A549 (cell line): ENCODE data around the gene POLR3A. TPM values are rescaled to one million over a fixed set of nuclear protein-coding genes. Genes with fewer than 3 reads are reported as not detected.
A peak's percentile ranks its signal among the peaks of the same experiment; 100 is the strongest.
"Not testable (repeated sequence)": the region's sequence is repeated elsewhere in the genome, so short reads cannot be mapped to it uniquely, and the experiment has no call there.

Source experiments
- ATAC-seq, 2 experiments: fragments of 200-7000 bp in 1 of 2; fragments of >200 bp in 1 of 2; cut with Nextera tagmentation in 1 of 2; cut with Tn5 transposase in 1 of 2; 3 replicates each; pipeline versions ENCODE4 v1.8.0 to v1.9.1; 2018 to 2020; ENCODE audit warnings: mild to moderate bottlenecking in 1 of 2, moderate library complexity in 1 of 2
- CTCF ChIA-PET: fragments of 300-600 bp; sonication (Branson Sonifier 250); formaldehyde crosslinking; extraction: SDS; loops from one replicate; lab custom pipeline; 2021; ENCODE audit warnings: antibody characterized with exemption, inconsistent platforms; lab: Yijun Ruan, JAX
- POLR2A ChIA-PET: fragments of 350-600 bp; formaldehyde crosslinking; extraction: SDS; loops from one replicate; lab custom pipeline; 2021; ENCODE audit warnings: antibody characterized with exemption, inconsistent platforms; lab: Yijun Ruan, JAX
- DNase-seq, 2 experiments: peaks; one replicate each; pipeline versions ENCODE4 v3.0.0 to v3.0.0-alpha.2; 2011 to 2016; ENCODE audit warnings: low read depth in 1 of 2, low spot score in 1 of 2
- FAIRE-seq: peaks from 2 replicates; lab custom pipeline; 2011; peaks lifted over from hg19 to GRCh38; lab: Jason Lieb, UNC
- H3K27ac ChIP-seq, 2 experiments: fragments of >200 bp; sonication (Bioruptor Twin); formaldehyde crosslinking; 3 replicates each; pipeline ENCODE4 v1.5.1; 2016 to 2017
- H3K4me1 ChIP-seq: fragments of >200 bp; sonication (Bioruptor Twin); formaldehyde crosslinking; 3 replicates; pipeline ENCODE4 v1.6.1; 2016
- H3K4me2 ChIP-seq: fragments of >200 bp; sonication (Bioruptor Twin); formaldehyde crosslinking; 3 replicates; pipeline ENCODE4 v1.6.1; 2016
- H3K4me3 ChIP-seq: fragments of >200 bp; sonication (Bioruptor Twin); formaldehyde crosslinking; 3 replicates; pipeline ENCODE4 v1.5.1; 2016
- H3K9me3 ChIP-seq: fragments of >200 bp; sonication (Bioruptor Twin); formaldehyde crosslinking; 3 replicates; pipeline ENCODE4 v1.6.1; 2016
- BHLHE40 ChIP-seq: IDR thresholded peaks from 2 replicates; pipeline ENCODE4 v1.6.1; 2012; ENCODE audit warnings: low read depth, low read length, inconsistent platforms
- CBX8 ChIP-seq: fragments of 200-600 bp; sonication (generic); IDR thresholded peaks from 2 replicates; pipeline ENCODE4 v1.6.1; 2016
- CHD4 ChIP-seq: fragments of 200-600 bp; sonication (generic); IDR thresholded peaks from 2 replicates; pipeline ENCODE4 v1.6.1; 2016; ENCODE audit warnings: antibody characterized with exemption, mild to moderate bottlenecking, borderline replicate concordance
- EHF ChIP-seq: fragments of 250-450 bp; sonication (Bioruptor Pico); IDR thresholded peaks from 2 replicates; pipeline ENCODE4 v1.5.0; 2020; ENCODE audit warnings: mild to moderate bottlenecking
- EHMT2 ChIP-seq: fragments of 200-600 bp; sonication (generic); IDR thresholded peaks from 2 replicates; pipeline ENCODE4 v1.6.1; 2016; ENCODE audit warnings: antibody characterized with exemption, low read depth, mild to moderate bottlenecking, moderate library complexity
- ESRRA ChIP-seq: fragments of 150-350 bp; IDR thresholded peaks from 2 replicates; pipeline ENCODE4 v1.6.1; 2014; ENCODE audit warnings: mild to moderate bottlenecking, low read length, borderline replicate concordance
- FOSB ChIP-seq: fragments of 250-450 bp; sonication (Bioruptor Pico); IDR thresholded peaks from 2 replicates; pipeline ENCODE4 v1.5.0; 2020; ENCODE audit warnings: mild to moderate bottlenecking, moderate library complexity
- HOXA7 ChIP-seq: fragments of 250-450 bp; sonication (Bioruptor Pico); IDR thresholded peaks from 2 replicates; pipeline ENCODE4 v1.5.0; 2020; ENCODE audit warnings: mild to moderate bottlenecking, moderate library complexity
- HOXB13 ChIP-seq: fragments of 250-450 bp; sonication (Bioruptor Pico); IDR thresholded peaks from 2 replicates; pipeline ENCODE4 v1.5.0; 2020; ENCODE audit warnings: low read depth, mild to moderate bottlenecking, moderate library complexity
- JUN ChIP-seq, 2 experiments: fragments of >200 bp; sonication (Bioruptor Twin); formaldehyde crosslinking; IDR thresholded peaks; 2 replicates in 1 of 2; 3 replicates in 1 of 2; pipeline ENCODE4 v1.6.1; 2016 to 2017
- MAFK ChIP-seq: fragments of 450-650 bp; IDR thresholded peaks from 2 replicates; pipeline ENCODE4 v1.6.1; 2014; ENCODE audit not compliant: partially characterized antibody
- MYC ChIP-seq: IDR thresholded peaks from 2 replicates; pipeline ENCODE4 v1.6.1; 2012; ENCODE audit warnings: mild to moderate bottlenecking, inconsistent platforms, low read length, improper control_type of control experiment, borderline replicate concordance
- NFE2L2 ChIP-seq: fragments of 150-350 bp; conservative IDR thresholded peaks from 2 replicates; pipeline ENCODE4 v1.6.1; 2014; ENCODE audit warnings: low read length
- NR3C1 ChIP-seq: fragments of >200 bp; sonication (Bioruptor Twin); formaldehyde crosslinking; IDR thresholded peaks from 3 replicates; pipeline ENCODE4 v1.6.1; 2017
- RCOR1 ChIP-seq: fragments of 150-350 bp; IDR thresholded peaks from 2 replicates; pipeline ENCODE4 v1.6.1; 2014; ENCODE audit warnings: antibody characterized with exemption, low read length, low read depth
- RFX5 ChIP-seq: fragments of 450-650 bp; IDR thresholded peaks from 2 replicates; pipeline ENCODE4 v1.7.1; 2014; ENCODE audit warnings: antibody characterized with exemption, mild to moderate bottlenecking, moderate library complexity
- SREBF2 ChIP-seq: fragments of 450-650 bp; IDR thresholded peaks from 2 replicates; pipeline ENCODE4 v1.6.1; 2014; ENCODE audit warnings: mild to moderate bottlenecking, moderate library complexity
- TFCP2L1 ChIP-seq: fragments of 250-450 bp; sonication (Bioruptor Pico); IDR thresholded peaks from 2 replicates; pipeline ENCODE4 v1.5.0; 2021; ENCODE audit warnings: mild to moderate bottlenecking
- ZNF302 ChIP-seq: fragments of 250-450 bp; sonication (Bioruptor Pico); IDR thresholded peaks from 2 replicates; pipeline ENCODE4 v1.9.0; 2021; ENCODE audit warnings: inconsistent platforms, mild to moderate bottlenecking, moderate library complexity
- ZSCAN20 ChIP-seq: fragments of 250-450 bp; sonication (Bioruptor Pico); IDR thresholded peaks from 2 replicates; pipeline ENCODE4 v1.8.0; 2022; ENCODE audit warnings: mild to moderate bottlenecking, moderate library complexity
- WGBS: methylation state at CpG from one replicate; pipeline ENCODE4 v1.1.6; 2017; ENCODE audit errors: missing lambda C conversion rate; 5-methylcytosine and 5-hydroxymethylcytosine counted together
- polyA plus RNA-seq, 4 experiments: library from polyadenylated mRNA; depleted of rRNA in 3 of 4; stranded (reverse); fragments of >200 nt; fragmentation: RNase III in 1 of 4; extraction: RNeasy Plus Mini Kit Qiagen cat#74134 plus additional on column Dnase treatment in 1 of 4; gene quantifications; 2 replicates in 3 of 4; 3 replicates in 1 of 4; pipeline ENCODE4 v1.2.3, GENCODE V29; 2011 to 2017
- TF ChIP-seq, protein P1 (sequence below): fragments of 250-450 bp; sonication (Bioruptor Pico); IDR thresholded peaks from 2 replicates; pipeline ENCODE4 v1.5.0; 2020; ENCODE audit warnings: low read depth, mild to moderate bottlenecking, moderate library complexity
- TF ChIP-seq, protein P2 (sequence below): IDR thresholded peaks from 2 replicates; pipeline ENCODE4 v1.6.1; 2012
- TF ChIP-seq, protein P3 (sequence below): IDR thresholded peaks from 2 replicates; pipeline ENCODE4 v1.6.1; 2012
- TF ChIP-seq, protein P4 (sequence below): fragments of >200 bp; sonication (Bioruptor Twin); formaldehyde crosslinking; IDR thresholded peaks from 3 replicates; pipeline ENCODE4 v1.5.1; 2016

Gene POLR3A
- polyA plus RNA-seq, 2 of the 4 experiments (the other 2 are of a cell fraction): 10.9 to 17.7 TPM

DNA sequence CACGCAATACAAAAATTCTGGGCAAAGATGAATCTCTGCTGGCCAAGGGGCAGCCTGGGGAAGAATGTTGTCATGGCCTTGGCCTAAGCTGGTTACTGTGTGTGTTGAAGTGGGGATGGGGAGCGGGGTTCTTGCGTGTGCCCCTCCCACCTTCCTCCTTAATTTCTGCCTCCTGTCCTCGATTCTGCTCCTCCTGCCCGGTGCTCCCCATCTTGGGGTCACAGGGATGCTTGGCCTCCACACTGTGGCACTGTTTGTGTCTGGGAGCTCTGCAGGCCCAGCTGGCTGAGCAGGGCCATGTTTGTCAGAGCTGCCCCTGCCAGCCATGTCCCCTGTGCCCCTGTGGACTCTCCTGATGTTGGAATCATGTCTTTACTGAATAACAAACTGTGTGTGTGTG, 41.4 kb upstream of the POLR3A start (continued):
- TF ChIP-seq, protein P1, sequence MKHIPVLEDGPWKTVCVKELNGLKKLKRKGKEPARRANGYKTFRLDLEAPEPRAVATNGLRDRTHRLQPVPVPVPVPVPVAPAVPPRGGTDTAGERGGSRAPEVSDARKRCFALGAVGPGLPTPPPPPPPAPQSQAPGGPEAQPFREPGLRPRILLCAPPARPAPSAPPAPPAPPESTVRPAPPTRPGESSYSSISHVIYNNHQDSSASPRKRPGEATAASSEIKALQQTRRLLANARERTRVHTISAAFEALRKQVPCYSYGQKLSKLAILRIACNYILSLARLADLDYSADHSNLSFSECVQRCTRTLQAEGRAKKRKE (CRISPR knock-in tag): no peak
- TF ChIP-seq RFX5 (no peak), HOXA7 (CRISPR knock-in tag) (no peak)

DNA sequence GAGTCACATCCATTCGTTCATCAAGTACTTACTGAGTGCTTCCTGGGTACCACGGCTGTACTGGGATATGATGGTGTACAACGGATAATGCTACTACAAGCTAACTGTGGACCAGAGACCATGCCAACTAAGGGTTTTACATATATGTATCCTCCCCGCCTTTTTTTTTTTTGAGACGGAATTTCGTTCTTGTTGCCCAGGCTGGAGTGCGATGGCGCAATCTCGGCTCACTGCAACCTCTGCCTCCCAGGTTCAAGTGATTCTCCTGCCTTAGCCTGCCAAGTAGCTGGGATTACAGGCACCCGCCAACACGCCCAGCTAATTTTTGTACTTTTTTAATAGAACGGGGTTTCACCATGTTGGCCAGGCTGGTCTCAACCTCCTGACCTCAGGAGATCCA, 40.7 kb upstream of the POLR3A start:
- H3K4me1 ChIP-seq: peaks cover 11% of the 10 kb centered on the region; the same call in 1 of the 3 replicates
- DNase-seq, ATAC-seq, H3K9me3 ChIP-seq, H3K4me2 ChIP-seq, H3K27ac ChIP-seq, FAIRE-seq, POLR2A ChIA-PET, H3K4me3 ChIP-seq: not testable (repeated sequence)
- CTCF ChIA-PET: interaction anchor here (0.8 kb wide), 1 partner anchor 23 kb away, joined by 4 read pairs; no protein-coding TSS in a partner anchor
- 82% methylated on average over 12 of the region's 12 CpGs for WGBS

DNA sequence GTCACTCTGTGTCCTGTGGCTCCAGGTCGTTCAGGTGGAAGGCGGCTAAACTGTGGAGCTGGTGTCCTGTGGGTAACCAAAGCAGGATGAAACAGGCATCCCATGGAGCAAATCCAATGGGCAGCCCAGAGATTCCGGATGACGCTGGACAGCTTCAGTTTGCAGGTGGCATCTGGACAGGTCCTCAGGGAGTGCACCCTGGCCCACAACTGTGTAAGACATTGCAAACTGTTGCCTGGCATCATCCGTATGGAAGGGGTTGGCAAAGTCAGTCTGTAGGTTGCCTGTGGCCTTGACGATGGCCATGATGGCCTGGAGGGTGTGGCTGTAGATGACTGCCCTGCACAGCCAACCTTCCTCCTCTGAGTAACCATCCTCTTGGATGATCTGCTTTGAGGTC, 39.8 kb upstream of the POLR3A start:
- TF ChIP-seq JUN (IDR thresholded peaks at IDR 0.05) (no peak), NFE2L2 (no peak), ZNF302 (CRISPR knock-in tag) (no peak), TFCP2L1 (CRISPR knock-in tag) (no peak)
- TF ChIP-seq, protein P2, sequence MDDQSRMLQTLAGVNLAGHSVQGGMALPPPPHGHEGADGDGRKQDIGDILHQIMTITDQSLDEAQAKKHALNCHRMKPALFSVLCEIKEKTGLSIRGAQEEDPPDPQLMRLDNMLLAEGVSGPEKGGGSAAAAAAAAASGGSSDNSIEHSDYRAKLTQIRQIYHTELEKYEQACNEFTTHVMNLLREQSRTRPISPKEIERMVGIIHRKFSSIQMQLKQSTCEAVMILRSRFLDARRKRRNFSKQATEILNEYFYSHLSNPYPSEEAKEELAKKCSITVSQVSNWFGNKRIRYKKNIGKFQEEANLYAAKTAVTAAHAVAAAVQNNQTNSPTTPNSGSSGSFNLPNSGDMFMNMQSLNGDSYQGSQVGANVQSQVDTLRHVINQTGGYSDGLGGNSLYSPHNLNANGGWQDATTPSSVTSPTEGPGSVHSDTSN: no peak
- ATAC-seq (no peak), FAIRE-seq (no peak), DNase-seq (no peak)
- 70% methylated on average over 6 of the region's 6 CpGs for WGBS
- ChIA-PET CTCF (interaction anchor here (1.0 to 1.5 kb wide), 2 partner anchors 18 to 21 kb away, joined by 3 to 5 read pairs; no protein-coding TSS in a partner anchor), POLR2A (no interaction called here)
- peaks cover 11% of the 10 kb centered on the region; the same call in 1 of the 3 replicates for H3K4me1 ChIP-seq
- H3K4me2 ChIP-seq: no peak overlapping the region
- no peaks in the 10 kb centered on the region for H3K9me3 ChIP-seq
- H3K27ac ChIP-seq: no peak overlapping the region
- no peak overlapping the region for H3K4me3 ChIP-seq

DNA sequence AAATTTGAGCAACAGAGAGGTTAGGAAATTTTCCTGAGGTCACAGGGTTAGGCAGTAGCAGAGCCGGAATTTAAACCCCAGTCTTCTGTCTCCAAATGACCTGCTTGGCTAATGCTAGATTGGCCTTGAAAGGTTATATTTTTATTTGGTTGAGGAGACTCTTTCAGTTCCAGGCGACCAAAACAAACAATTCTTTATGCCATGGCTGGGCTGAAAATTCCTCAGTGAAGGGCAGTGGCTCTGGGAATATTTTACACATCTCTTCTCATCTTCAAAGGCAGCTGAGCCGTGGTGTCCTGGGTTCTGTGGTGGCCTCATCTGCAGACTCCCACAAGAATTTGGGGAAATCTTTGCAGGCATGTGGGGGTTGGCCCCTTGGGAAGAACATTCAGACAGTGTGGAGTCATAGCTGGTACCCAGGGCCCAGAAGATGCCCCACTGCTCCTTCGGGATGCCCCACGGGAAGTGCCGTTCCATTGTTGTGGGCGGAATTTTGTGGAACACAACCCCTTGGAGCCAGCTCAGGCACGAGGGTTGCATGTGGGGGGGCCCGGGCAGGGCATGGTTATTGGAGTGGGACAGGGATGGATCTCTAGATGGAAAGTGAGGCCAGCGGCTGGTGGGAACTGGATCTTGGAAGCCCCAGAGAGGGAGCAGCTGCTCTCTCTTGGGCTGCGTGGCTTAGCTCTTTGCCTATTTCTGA, 37.6 kb upstream of the POLR3A start:
- CTCF ChIA-PET: interaction anchor here (1.1 to 1.4 kb wide), 2 partner anchors 13 to 16 kb away, joined by 3 read pairs; no protein-coding TSS in a partner anchor
- TF ChIP-seq BHLHE40 (no peak), NR3C1 (no peak), CBX8 (no peak), MYC (no peak), RCOR1 (no peak), SREBF2 (no peak)
- TF ChIP-seq, protein P3, sequence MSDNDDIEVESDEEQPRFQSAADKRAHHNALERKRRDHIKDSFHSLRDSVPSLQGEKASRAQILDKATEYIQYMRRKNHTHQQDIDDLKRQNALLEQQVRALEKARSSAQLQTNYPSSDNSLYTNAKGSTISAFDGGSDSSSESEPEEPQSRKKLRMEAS: no peak
- H3K4me3 ChIP-seq: no peak overlapping the region
- DNase-seq (no peak), FAIRE-seq (no peak), ATAC-seq (no peak)
- H3K27ac ChIP-seq: no peak overlapping the region; a peak in 1 of 6 replicates
- H3K9me3 ChIP-seq: no peaks in the 10 kb centered on the region
- POLR2A ChIA-PET: no interaction called here
- H3K4me1 ChIP-seq: peaks cover 11% of the 10 kb centered on the region; the same call in 1 of the 3 replicates
- no peak overlapping the region for H3K4me2 ChIP-seq
- 67% methylated on average over 11 of the region's 11 CpGs for WGBS

DNA sequence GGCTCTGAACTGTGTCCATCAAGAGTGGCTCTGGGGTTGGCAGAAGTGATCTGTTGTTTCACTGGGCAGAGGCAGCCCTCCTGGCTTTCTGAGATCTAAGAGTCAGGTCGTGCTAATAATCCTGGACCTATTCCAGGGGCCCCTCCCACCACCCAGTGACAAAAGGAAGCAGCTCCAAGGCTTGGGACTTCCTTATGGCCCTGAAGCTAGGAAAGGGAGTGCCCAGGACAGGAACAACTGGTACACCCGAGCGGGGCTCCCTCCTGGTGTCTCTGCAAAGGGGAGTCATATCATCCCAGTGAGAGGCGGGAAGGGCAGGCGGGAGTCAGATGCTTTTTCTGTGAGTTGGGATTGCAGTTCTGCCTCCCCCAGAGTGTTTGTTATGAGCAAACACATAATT, 36.7 kb upstream of the POLR3A start:
- WGBS: 51% methylated on average over 5 of the region's 5 CpGs
- ATAC-seq: peak in 1 of 2 experiments; percentile 34; a peak in 1 of 6 replicates
- TF ChIP-seq ZSCAN20 (CRISPR knock-in tag): no peak
- no peak for TF ChIP-seq MAFK
- TF ChIP-seq, protein P2: no peak
- no peak for TF ChIP-seq FOSB (CRISPR knock-in tag)
- TF ChIP-seq CHD4: no peak
- TF ChIP-seq, protein P4, sequence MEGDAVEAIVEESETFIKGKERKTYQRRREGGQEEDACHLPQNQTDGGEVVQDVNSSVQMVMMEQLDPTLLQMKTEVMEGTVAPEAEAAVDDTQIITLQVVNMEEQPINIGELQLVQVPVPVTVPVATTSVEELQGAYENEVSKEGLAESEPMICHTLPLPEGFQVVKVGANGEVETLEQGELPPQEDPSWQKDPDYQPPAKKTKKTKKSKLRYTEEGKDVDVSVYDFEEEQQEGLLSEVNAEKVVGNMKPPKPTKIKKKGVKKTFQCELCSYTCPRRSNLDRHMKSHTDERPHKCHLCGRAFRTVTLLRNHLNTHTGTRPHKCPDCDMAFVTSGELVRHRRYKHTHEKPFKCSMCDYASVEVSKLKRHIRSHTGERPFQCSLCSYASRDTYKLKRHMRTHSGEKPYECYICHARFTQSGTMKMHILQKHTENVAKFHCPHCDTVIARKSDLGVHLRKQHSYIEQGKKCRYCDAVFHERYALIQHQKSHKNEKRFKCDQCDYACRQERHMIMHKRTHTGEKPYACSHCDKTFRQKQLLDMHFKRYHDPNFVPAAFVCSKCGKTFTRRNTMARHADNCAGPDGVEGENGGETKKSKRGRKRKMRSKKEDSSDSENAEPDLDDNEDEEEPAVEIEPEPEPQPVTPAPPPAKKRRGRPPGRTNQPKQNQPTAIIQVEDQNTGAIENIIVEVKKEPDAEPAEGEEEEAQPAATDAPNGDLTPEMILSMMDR: no peak
- no peak for TF ChIP-seq EHMT2
- TF ChIP-seq EHF (CRISPR knock-in tag): no peak
- no peak for TF ChIP-seq ESRRA
- TF ChIP-seq HOXB13 (CRISPR knock-in tag): no peak

More for the DNA sequence above, 36.7 kb upstream of the POLR3A start:
- Histone ChIP-seq H3K4me2 (no peak overlapping the region), H3K27ac (no peak overlapping the region), H3K9me3 (no peaks in the 10 kb centered on the region), H3K4me3 (no peak overlapping the region), H3K4me1 (peaks cover 11% of the 10 kb centered on the region; the same call in 1 of the 3 replicates)
- FAIRE-seq: no peak
- POLR2A ChIA-PET: no interaction called here
- DNase-seq: no peak
- CTCF ChIA-PET: interaction anchor here (1.1 to 1.4 kb wide), 2 partner anchors 13 to 17 kb away, joined by 3 read pairs; no protein-coding TSS in a partner anchor
